OCI-LY3 (cell line): ENCODE measurements around the gene CSNK1G2.

Experiments used
- EZH2phosphoT487 ChIP-seq: fragments of 200-600 bp; shearing (Covaris generic); IDR thresholded peaks from 2 replicates; pipeline ENCODE4 v1.6.1; 2018; ENCODE audit warnings: antibody characterized with exemption, mixed run types, low read depth
- TF ChIP-seq, protein P1 (sequence below): fragments of 200-600, 300-600 bp; sonication (generic); IDR thresholded peaks from 2 replicates; pipeline ENCODE4 v1.5.1; 2014; ENCODE audit warnings: antibody characterized with exemption, low read length, low read depth

GRCh38 chr19:1920644-1921043, 20.3 kb upstream of the CSNK1G2 start:
- TF ChIP-seq, protein P1, sequence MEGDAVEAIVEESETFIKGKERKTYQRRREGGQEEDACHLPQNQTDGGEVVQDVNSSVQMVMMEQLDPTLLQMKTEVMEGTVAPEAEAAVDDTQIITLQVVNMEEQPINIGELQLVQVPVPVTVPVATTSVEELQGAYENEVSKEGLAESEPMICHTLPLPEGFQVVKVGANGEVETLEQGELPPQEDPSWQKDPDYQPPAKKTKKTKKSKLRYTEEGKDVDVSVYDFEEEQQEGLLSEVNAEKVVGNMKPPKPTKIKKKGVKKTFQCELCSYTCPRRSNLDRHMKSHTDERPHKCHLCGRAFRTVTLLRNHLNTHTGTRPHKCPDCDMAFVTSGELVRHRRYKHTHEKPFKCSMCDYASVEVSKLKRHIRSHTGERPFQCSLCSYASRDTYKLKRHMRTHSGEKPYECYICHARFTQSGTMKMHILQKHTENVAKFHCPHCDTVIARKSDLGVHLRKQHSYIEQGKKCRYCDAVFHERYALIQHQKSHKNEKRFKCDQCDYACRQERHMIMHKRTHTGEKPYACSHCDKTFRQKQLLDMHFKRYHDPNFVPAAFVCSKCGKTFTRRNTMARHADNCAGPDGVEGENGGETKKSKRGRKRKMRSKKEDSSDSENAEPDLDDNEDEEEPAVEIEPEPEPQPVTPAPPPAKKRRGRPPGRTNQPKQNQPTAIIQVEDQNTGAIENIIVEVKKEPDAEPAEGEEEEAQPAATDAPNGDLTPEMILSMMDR, result no peak
- TF ChIP-seq EZH2phosphoT487, result no peak
